ENCODE results near the gene ADA.

- TF ChIP-seq, protein P1, sequence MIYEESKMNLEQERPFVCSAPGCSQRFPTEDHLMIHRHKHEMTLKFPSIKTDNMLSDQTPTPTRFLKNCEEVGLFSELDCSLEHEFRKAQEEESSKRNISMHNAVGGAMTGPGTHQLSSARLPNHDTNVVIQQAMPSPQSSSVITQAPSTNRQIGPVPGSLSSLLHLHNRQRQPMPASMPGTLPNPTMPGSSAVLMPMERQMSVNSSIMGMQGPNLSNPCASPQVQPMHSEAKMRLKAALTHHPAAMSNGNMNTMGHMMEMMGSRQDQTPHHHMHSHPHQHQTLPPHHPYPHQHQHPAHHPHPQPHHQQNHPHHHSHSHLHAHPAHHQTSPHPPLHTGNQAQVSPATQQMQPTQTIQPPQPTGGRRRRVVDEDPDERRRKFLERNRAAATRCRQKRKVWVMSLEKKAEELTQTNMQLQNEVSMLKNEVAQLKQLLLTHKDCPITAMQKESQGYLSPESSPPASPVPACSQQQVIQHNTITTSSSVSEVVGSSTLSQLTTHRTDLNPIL (CRISPR knock-in tag; IDR thresholded peaks at IDR 0.05; ENCODE audit: low read depth): no peak
- TF ChIP-seq PATZ1 (CRISPR knock-in tag; IDR thresholded peaks at IDR 0.05; ENCODE audit: borderline replicate concordance) (no peak), ARNTL (CRISPR knock-in tag; IDR thresholded peaks at IDR 0.05; ENCODE audit: borderline replicate concordance, low read depth) (no peak), ZFP30 (CRISPR knock-in tag; IDR thresholded peaks at IDR 0.05) (no peak), ISL1 (CRISPR knock-in tag; IDR thresholded peaks at IDR 0.05) (no peak), TOX (CRISPR knock-in tag; IDR thresholded peaks at IDR 0.05; ENCODE audit: borderline replicate concordance) (no peak)
- TF ChIP-seq, protein P2, sequence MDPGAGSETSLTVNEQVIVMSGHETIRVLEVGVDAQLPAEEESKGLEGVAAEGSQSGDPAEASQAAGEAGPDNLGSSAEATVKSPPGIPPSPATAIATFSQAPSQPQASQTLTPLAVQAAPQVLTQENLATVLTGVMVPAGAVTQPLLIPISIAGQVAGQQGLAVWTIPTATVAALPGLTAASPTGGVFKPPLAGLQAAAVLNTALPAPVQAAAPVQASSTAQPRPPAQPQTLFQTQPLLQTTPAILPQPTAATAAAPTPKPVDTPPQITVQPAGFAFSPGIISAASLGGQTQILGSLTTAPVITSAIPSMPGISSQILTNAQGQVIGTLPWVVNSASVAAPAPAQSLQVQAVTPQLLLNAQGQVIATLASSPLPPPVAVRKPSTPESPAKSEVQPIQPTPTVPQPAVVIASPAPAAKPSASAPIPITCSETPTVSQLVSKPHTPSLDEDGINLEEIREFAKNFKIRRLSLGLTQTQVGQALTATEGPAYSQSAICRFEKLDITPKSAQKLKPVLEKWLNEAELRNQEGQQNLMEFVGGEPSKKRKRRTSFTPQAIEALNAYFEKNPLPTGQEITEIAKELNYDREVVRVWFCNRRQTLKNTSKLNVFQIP (CRISPR knock-in tag; IDR thresholded peaks at IDR 0.05; ENCODE audit: borderline replicate concordance, low read depth): no peak
Measured at GRCh38 chr20:44610313-44610962, 41.1 kb downstream of the ADA start.

Measured in SK-N-SH treated with all-trans-retinoic acid at 6 μM for 48 hours (cell line).